AG08396 (cell line): ENCODE data around the gene DEFB118.
"Not testable (repeated sequence)": the region's sequence is repeated elsewhere in the genome, so short reads cannot be mapped to it uniquely, and the experiment has no call there.

Experiments
- DNase-seq: peaks from one replicate; pipeline ENCODE4 v3.0.0; 2012; ENCODE audit warnings: low spot score, mixed read lengths

DEFB118 gene, protein sequence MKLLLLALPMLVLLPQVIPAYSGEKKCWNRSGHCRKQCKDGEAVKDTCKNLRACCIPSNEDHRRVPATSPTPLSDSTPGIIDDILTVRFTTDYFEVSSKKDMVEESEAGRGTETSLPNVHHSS

DNA sequence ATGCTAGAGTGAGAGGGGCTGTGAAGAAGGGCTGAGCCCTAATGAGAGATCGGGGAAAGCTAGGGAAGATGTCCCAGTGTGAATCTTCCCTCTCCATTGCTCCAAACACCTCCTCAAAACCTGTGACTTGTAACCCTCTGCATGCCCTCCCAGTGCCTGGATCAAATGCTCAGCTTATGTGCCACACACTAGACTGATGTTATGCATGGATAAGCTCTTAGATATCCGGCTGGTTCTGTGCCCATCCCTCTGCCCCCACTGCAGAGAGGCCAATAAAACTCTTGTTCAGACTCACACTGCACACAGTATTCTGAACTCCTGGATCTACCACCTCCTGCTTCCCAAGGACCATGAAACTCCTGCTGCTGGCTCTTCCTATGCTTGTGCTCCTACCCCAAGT lies at the start of gene DEFB118:
Gene DEFB118, plus strand, starts transcription at position 301 of the 400 bp plus-strand sequence. Its CDS starts 50 bp downstream, at position 351.
- no peak for DNase-seq

DNA sequence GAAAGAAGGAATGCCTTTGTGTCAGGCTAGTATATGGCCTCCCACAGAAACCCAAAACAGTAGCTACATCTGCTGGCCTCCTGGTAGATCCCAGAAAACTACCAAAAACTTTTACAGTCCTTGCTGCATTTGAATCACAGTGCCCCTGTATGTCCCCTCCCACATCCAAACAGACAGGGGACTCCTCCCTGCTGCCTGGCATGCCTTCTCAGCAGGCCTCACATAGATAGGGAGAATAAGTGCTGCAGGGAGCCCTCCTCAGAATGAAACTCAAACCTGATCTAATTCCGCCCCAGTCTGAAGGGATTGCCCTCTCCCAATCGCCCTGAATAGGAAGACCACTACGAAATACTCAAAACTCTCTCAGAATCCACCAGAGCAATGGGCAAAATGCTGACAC lies 45.9 kb upstream of the DEFB118 start:
- DNase-seq = no peak

DNA sequence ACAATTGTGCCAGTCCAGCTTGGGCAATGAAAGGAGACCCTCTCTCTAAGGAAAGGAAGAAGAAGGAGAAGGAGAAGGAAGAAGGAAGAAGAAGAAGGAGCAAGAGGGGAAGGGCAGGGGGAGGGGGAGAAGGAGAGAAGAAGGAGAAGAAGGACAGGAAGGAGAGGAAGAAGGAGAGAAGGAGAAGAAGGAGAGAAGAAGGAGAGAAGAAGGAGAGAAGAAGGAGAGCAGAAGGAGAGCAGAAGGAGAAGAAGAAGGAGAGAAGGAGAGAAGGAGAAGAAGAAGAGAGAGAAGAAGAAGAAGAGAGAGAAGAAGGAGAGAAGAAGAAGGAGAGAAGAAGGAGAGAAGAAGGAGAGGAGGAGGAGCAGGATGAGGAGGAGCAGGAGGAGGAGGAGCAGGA lies 37.5 kb upstream of the DEFB118 start:
- DNase-seq = no peak

DNA sequence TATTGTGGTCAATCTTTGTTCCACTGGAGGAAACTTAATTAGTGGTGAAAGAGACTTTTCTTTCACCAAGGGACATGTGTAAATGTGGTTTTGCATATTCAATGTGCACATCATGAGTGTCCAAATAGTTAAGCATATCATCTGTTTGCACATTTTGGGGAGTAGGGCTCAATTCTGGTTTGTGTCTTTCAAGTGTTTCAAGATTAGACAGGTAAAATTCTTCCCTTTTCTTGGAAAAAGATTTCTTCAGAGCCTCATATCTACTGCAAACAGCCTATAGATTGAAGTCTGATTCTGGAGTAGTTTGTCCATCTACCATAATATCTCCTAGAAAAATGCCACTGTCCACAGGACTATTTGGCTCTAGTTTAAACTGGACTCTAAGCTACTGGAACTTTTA lies 26.9 kb upstream of the DEFB118 start:
- no peak for DNase-seq

DNA sequence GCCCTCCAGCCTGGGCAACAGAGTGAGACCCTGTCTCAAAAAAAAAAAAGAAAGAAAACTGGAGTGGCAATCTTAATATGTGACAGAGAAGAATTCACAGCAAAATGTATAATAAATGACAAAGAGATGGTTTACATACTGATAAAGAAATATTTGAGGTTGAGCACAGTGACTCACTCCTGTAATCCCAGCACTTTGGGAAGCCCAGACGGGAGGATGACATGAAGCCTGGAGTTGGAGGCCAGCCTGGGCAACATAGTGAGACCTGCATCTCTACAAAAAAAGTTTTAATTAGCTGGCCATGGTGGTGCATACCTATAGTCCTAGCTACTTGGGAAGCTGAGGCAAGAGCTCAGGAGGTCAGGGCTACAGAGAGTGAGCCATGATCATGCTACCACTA lies 12.4 kb upstream of the DEFB118 start:
- no peak for DNase-seq

DNA sequence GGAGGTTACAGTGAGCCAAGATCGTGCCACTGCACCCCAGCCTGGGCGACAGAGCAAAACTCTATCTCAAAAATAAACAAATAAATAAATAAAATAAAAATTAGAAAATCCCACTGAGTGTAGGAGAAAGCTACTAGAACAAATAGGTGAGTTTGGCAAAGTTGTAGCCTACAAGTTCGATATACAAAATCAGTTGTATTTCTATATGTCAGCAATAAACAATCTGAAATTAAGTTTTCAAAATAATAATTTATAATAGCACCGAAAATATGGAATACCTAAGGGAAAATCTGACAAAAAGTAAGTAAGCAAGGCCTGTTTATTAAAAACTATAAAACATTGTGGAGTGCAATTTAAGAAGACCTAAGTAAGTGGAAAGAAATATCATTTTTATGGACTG lies 5.1 kb upstream of the DEFB118 start:
- DNase-seq = no peak

DNA sequence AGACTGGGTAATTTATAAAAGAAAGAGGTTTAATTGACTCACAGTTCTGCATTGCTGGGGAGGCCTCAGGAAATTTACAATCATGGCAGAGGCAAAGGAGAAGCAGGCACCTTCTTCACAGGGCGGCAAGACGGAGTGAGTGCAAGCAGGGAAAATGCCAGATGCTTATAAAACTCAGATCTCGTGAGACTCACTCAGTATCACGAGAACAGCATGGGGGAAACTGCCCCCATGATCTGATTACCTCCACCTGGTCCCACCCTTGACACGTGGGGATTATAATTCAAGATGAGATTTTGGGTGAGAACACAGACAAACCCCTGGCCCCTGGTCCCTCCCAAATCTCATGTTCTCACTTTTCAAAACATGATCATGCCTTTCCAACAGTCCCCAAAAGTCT lies 4.1 kb upstream of the DEFB118 start:
- DNase-seq = not testable (repeated sequence)

DNA sequence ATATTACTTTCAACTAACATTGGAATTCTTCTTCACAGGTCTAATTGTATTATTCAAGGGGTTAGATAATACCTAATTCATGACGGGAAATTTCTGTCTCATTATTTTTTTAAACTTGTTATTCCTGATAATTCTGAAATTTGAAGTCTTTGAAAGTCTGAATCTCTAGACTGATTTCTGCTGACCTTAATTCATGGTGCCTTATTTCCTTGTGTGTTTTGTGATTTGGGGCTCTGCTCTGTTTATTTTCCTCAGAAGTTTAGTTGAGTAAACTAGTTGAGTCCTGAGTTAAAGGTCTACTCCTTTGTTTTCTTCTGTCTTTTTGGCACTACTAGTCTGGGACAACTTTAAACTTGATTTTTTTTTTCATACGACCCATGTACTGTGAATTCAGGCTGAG lies 5.9 kb downstream of the DEFB118 start:
- no peak for DNase-seq

DNA sequence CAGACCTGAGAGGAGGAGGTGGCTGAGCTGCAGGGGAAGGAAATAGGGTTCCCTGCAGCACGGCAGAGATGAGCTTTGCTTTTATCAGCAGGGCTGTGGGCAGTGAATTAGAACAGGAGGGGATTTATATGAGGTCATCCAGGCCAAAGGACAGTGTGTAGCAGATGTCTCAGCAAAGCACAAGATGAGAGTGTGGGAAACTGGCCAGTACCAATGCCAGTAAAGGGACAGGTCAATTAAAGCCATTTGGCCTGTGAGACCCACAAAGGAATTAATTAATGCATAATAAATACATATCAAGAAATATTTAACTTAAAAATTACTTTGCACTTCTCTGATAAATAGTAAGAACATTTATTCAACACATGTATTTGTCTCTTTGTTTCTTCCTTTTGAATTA lies 22.1 kb downstream of the DEFB118 start, which contains the start of gene DEFB119:
Gene DEFB119, minus strand, starts transcription at position 101 of the 400 bp plus-strand sequence. CDS start 107 bp downstream, outside the sequence.
- no peak for DNase-seq

DNA sequence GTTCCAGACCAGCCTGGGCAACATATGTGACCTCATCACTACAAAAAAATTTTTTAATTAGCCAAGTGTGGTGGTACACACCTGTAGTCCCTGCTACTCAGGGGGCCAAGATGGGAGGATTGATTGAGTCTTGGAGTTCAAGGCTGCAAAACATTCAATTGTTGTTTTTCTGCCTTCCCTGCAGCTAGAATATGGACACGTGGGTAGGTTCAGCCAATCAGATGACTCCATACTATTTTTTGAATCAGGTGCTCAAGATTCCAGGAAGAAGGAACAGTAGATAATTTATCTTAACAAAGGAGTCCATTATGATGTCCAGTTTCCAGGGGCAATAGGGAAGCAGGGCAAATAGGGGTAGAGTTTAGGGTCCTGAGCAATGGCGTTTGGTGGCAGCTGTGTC lies 24.4 kb downstream of the DEFB118 start:
- no peak for DNase-seq

DNA sequence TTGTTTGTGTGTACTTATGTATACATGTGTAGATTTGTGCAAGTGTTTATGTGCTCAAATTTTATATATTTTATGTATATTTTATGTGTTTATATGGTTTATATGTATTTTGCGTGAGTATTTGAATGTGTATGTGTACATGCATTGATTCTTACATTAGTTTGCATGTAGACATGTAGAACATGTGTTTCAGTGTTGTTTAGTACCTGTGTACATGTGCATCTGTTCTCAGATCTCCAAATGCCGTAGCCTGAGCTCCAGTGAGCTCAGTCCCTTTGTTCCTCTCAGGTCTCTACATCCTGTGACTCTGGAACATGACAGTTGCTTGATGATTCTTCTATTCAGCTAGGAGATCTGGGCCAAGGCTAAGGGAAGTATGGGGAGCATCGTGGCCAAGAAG lies 26.5 kb downstream of the DEFB118 start:
- DNase-seq = no peak

DNA sequence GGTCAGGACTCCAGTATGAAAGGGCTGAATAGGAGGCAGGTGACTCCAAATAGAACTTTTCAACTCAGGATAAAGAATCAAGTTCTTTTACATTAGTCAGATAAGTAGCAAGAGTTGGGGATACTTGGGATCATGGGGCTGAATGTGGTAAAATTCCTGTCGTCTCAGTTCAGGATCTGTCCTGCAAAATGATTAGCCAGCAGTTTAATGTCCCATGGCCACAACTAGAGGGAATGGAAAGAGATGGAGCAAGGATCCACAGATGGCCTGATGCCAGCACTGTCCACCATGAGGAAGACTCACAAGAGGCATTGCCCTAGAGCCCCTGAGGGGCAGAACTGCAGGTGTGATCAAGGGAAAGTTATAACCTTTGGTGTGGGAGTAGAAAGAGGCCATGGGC lies 35.5 kb downstream of the DEFB118 start:
- no peak for DNase-seq

DNA sequence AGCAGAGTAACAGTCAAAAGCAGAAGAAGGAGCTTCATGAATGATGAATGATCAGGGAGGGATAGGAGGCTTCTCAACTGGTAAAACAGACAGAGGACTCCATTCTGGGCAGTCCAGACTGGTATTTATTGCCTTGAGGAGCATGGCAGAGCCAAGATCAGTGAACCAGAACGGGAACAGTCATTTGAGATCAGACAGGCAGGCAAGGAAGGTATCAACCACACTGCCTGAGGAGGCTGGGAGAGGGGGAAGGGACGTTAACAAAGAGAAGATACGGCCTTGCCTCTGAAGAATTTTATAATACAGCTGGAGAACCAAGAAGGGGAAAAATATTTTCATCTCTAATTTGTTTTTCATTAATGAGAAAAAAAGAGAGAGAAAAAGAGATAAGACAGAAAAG lies 37.7 kb downstream of the DEFB118 start, which contains the start of gene DEFB121:
Gene DEFB121, minus strand, starts transcription at position 101 of the 400 bp plus-strand sequence. Its CDS starts 63 bp downstream, at position 38.
- no peak for DNase-seq

DNA sequence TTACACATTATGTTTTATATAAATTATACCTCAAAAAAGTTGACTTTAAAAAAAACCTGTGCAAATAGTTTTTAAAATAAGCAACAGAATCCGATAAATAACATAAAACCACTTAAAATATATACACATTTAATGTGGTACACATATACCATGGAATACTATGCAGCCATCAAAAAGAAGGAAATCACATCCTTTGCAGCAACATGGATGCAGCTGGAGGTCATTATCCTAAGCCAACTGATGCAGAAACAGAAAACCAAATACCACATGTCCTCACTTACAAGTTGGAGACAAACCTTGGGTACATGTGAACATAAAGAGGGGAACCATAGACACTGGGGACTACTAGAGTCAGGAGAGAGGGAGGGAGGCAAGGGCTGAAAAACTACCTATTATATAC lies 41.6 kb downstream of the DEFB118 start:
- no peak for DNase-seq

DNA sequence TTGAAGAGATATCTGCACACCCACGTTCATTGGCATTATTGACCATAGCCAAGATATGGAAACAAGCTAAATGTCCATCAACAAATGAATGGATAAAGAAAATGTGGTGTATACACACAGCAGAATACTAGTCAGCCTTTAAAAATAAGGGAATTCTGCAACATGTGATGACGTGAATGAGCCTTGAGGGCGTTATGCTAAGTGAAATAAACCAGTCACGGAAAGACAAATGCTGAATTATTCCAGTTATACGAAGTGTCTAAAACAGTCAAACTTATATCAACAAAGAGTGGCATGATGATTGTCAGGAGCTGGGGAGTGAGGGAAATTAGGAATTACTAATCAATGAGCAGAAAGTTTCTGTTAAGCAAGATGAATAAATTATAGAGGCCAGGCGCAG lies 46.0 kb downstream of the DEFB118 start:
- DNase-seq = no peak

DNA sequence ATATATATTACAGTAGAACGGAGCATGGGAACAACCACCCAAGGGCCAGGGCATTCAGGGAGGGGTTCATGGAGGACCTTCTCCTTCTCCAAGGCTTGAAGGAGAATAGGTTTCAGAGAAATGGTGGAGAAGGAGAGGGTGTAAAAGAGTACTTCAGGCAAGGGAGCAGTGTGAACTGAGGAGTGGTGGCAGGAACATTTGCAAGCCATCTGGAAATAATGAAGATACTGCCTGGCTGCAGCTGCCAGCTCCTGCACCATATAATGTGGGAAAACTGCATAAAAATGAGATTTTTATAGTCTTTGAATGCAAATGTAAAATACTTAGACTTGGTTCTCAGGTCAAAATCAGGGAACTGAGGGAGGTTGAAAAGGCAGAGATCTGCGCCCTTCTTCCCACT lies 47.3 kb downstream of the DEFB118 start:
- no peak for DNase-seq

DNA sequence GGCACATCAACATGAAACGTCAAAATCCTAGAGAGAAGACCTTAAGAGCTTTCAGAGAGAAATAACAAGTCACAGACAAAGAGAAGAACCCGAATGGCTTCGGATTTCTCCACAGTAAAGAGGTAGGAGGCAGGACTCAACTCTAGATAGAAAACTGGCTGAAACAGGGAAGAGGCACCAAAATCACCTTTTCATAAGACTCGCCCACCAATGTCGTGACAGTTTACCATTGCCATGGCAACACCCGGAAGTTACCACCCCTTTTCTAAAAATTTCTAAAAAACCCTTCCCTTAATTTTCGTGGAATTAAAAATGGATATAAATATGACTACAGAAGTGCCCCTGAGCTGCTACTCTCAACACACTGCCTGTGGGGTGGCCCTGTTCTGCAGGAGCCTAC lies 49.9 kb downstream of the DEFB118 start:
- no peak for DNase-seq
